Coronary artery (tissue), 2 donors: ENCODE measurements around the gene RPL18A.
A peak's percentile ranks its signal among the peaks of the same experiment; 100 is the strongest.

Experiments
- DNase-seq: peaks from one replicate; pipeline ENCODE4 v3.0.0-alpha.2; 2017; ENCODE audit warnings: low spot score
- H3K27ac ChIP-seq, 2 donors: fragments of 200-600 bp; sonication (generic); one replicate each; pipeline ENCODE4 v1.5.1; 2016 to 2019
- H3K4me3 ChIP-seq: fragments of 200-600 bp; sonication (generic); 2 replicates; pipeline ENCODE4 v1.5.1; 2016; ENCODE audit warnings: mild to moderate bottlenecking, moderate library complexity
- CTCF ChIP-seq: fragments of 200-600 bp; sonication (generic); IDR thresholded peaks from one replicate; pipeline ENCODE4 v1.5.1; 2019; ENCODE audit warnings: antibody characterized with exemption

Gene RPL18A

GRCh38 chr19:17848595-17849292 is 11.0 kb upstream of the RPL18A start:
- no peak for DNase-seq
- Histone ChIP-seq H3K4me3 (no peak overlapping the region), H3K27ac (peak overlapping the region in 1 of 2 donors; percentile 86)
- TF ChIP-seq CTCF = no peak

GRCh38 chr19:17854061-17854460 is 5.6 kb upstream of the RPL18A start:
- H3K4me3 ChIP-seq = no peak overlapping the region

GRCh38 chr19:17855280-17856152 is 4.2 kb upstream of the RPL18A start:
- DNase-seq = no peak
- Histone ChIP-seq H3K27ac (no peak overlapping the region), H3K4me3 (no peak overlapping the region)
- TF ChIP-seq CTCF = peak; percentile 98

More at GRCh38 chr19:17854061-17854460, 5.6 kb upstream of the RPL18A start:
- no peak for TF ChIP-seq CTCF
- no peak overlapping the region for H3K27ac ChIP-seq
- no peak for DNase-seq

- TF ChIP-seq CTCF = no peak
Observed at GRCh38 chr19:17860331-17860992, 752 bp downstream of the RPL18A start.

GRCh38 chr19:17860993-17861360 is 1.3 kb downstream of the RPL18A start:
- Histone ChIP-seq H3K4me3 (peak overlapping the region; percentile 93), H3K27ac (peak overlapping the region in 1 of 2 donors; percentile 86)
- DNase-seq = no peak
- no peak for TF ChIP-seq CTCF

More at GRCh38 chr19:17860331-17860992, 752 bp downstream of the RPL18A start:
- no peak for DNase-seq
- H3K4me3 ChIP-seq = peak overlapping the region; percentile 93
- H3K27ac ChIP-seq = peak overlapping the region; percentile 85 to 86

GRCh38 chr19:17861542-17862402 is 2.1 kb downstream of the RPL18A start:
- H3K27ac ChIP-seq = no peak overlapping the region
- H3K4me3 ChIP-seq = peak overlapping the region; percentile 93

More at GRCh38 chr19:17861542-17862402, 2.1 kb downstream of the RPL18A start:
- TF ChIP-seq CTCF = no peak
- DNase-seq = no peak
